CD14-positive monocyte (primary cell): Measurements from ENCODE around the gene CLCNKA. TPM values are rescaled to one million over a fixed set of nuclear protein-coding genes. Genes with fewer than 3 reads are reported as not detected.

Source experiments
- DNase-seq, 3 donors: peaks; one replicate each; pipeline ENCODE4 v3.0.0-alpha.2; 2011 to 2022
- H2AFZ ChIP-seq: 2 replicates; pipeline ENCODE4 v1.6.0; 2012; ENCODE audit warnings: mild to moderate bottlenecking, low read depth, low read length, inconsistent platforms; ENCODE audit not compliant: insufficient read depth, poor library complexity, severe bottlenecking
- H3K27ac ChIP-seq, 2 donors: 1 replicate in 1 of 2; 2 replicates in 1 of 2; pipeline ENCODE4 v1.5.1; 2012 to 2013; ENCODE audit warnings: low read length in 2 of 2, control low read depth in 1 of 2, inconsistent platforms in 1 of 2, low read depth in 1 of 2, mild to moderate bottlenecking in 1 of 2
- H3K27me3 ChIP-seq, 2 donors: one replicate each; pipeline versions ENCODE4 v1.6.0 to v1.6.1; 2011 to 2013; ENCODE audit warnings: low read length in 2 of 2; ENCODE audit not compliant: control insufficient read depth in 2 of 2, insufficient read depth in 2 of 2
- H3K36me3 ChIP-seq, 2 donors: replicated peaks in 1 of 2; 1 replicate in 1 of 2; 2 replicates in 1 of 2; pipeline versions ENCODE4 v1.5.1 to v1.6.1; 2012 to 2013; ENCODE audit warnings: low read length in 2 of 2, control low read depth in 1 of 2, inconsistent platforms in 1 of 2, mild to moderate bottlenecking in 1 of 2; ENCODE audit not compliant: insufficient read depth in 2 of 2, control insufficient read depth in 1 of 2
- H3K4me1 ChIP-seq, 2 donors: 1 replicate in 1 of 2; 2 replicates in 1 of 2; pipeline versions ENCODE4 v1.5.1 to v1.6.1; 2012 to 2013; ENCODE audit warnings: low read length in 2 of 2, control low read depth in 1 of 2, inconsistent platforms in 1 of 2, mild to moderate bottlenecking in 1 of 2, moderate library complexity in 1 of 2; ENCODE audit not compliant: insufficient read depth in 2 of 2, control insufficient read depth in 1 of 2
- H3K4me2 ChIP-seq: replicated peaks from 2 replicates; pipeline ENCODE3; 2012; ENCODE audit warnings: low read length, moderate library complexity, mild to moderate bottlenecking; ENCODE audit not compliant: poor library complexity, severe bottlenecking; ENCODE audit errors: extremely low read depth
- H3K4me3 ChIP-seq, 3 experiments: fragments of 200-600 bp in 1 of 3; sonication (generic) in 1 of 3; replicated peaks in 1 of 3; 1 replicate in 2 of 3; 2 replicates in 1 of 3; pipeline ENCODE4 v1.5.1; 2011 to 2013; ENCODE audit warnings: low read length in 3 of 3, mild to moderate bottlenecking in 3 of 3, control low read depth in 2 of 3, low read depth in 2 of 3, inconsistent platforms in 1 of 3, moderate library complexity in 1 of 3
- H3K79me2 ChIP-seq: 2 replicates; pipeline ENCODE4 v1.6.0; 2012; ENCODE audit warnings: mild to moderate bottlenecking, control low read depth, inconsistent platforms, low read length, moderate library complexity; ENCODE audit not compliant: insufficient read depth
- H3K9ac ChIP-seq: 2 replicates; pipeline ENCODE4 v1.6.0; 2017; ENCODE audit warnings: low read length, mild to moderate bottlenecking; ENCODE audit not compliant: insufficient read depth, poor library complexity, severe bottlenecking
- H3K9me3 ChIP-seq, 2 donors: replicated peaks in 1 of 2; 1 replicate in 1 of 2; 2 replicates in 1 of 2; pipeline versions ENCODE4 v1.5.1 to v1.6.1; 2012 to 2013; ENCODE audit warnings: low read length in 2 of 2, control low read depth in 1 of 2; ENCODE audit not compliant: control insufficient read depth in 1 of 2, insufficient read depth in 1 of 2
- H4K20me1 ChIP-seq: 2 replicates; pipeline ENCODE4 v1.6.0; 2012; ENCODE audit warnings: mild to moderate bottlenecking, low read length, control low read depth, moderate library complexity; ENCODE audit not compliant: insufficient read depth
- H3K27ac Mint-ChIP-seq, 7 donors: one replicate each; pipeline ENCODE4 v1.8.0; 2020; ENCODE audit warnings: mild to moderate bottlenecking in 7 of 7, mixed read lengths in 7 of 7, moderate library complexity in 6 of 7, inconsistent platforms in 2 of 7
- H3K27me3 Mint-ChIP-seq, 3 donors: one replicate each; pipeline ENCODE4 v1.8.0; 2021 to 2022; ENCODE audit warnings: low read depth in 3 of 3, mild to moderate bottlenecking in 3 of 3, mixed read lengths in 3 of 3, moderate library complexity in 3 of 3, inconsistent platforms in 1 of 3
- H3K36me3 Mint-ChIP-seq, 2 donors: one replicate each; pipeline ENCODE4 v1.8.0; 2020; ENCODE audit warnings: mixed read lengths in 2 of 2, inconsistent platforms in 1 of 2, mild to moderate bottlenecking in 1 of 2
- H3K4me1 Mint-ChIP-seq: one replicate; pipeline ENCODE4 v1.8.0; 2020; ENCODE audit warnings: mild to moderate bottlenecking, mixed read lengths
- H3K4me3 Mint-ChIP-seq, 2 donors: one replicate each; pipeline ENCODE4 v1.8.0; 2020; ENCODE audit warnings: mild to moderate bottlenecking in 2 of 2, mixed read lengths in 2 of 2, moderate library complexity in 1 of 2
- H3K9me3 Mint-ChIP-seq, 7 donors: one replicate each; pipeline ENCODE4 v1.8.0; 2020 to 2022; ENCODE audit warnings: mixed read lengths in 7 of 7, mild to moderate bottlenecking in 6 of 7, moderate library complexity in 6 of 7, inconsistent platforms in 2 of 7
- CTCF ChIP-seq: fragments of 200-600 bp; IDR thresholded peaks from one replicate; pipeline ENCODE4 v1.8.0; 2022; ENCODE audit warnings: antibody characterized with exemption, mild to moderate bottlenecking
- WGBS: methylation state at CpG from one replicate; pipeline ENCODE4 v1.1.5; 2013; ENCODE audit warnings: missing lambda C conversion rate; ENCODE audit not compliant: insufficient coverage; 5-methylcytosine and 5-hydroxymethylcytosine counted together
- intact Hi-C, 2 donors: fragments of 100-400 bp; cut with micrococcal nuclease; formaldehyde crosslinking; loops; one replicate each; pipeline versions ENCODE4 v1.15.0 to v1.15.1; 2023
- polyA plus RNA-seq, 3 donors: library from polyadenylated mRNA; depleted of rRNA in 1 of 3; unstranded in 2 of 3; stranded (reverse) in 1 of 3; fragments of 300-500 nt in 2 of 3; fragments of >200 nt in 1 of 3; fragmentation: Illumina TruSeq in 2 of 3; gene quantifications; 1 replicate in 2 of 3; 2 replicates in 1 of 3; pipeline ENCODE4 v1.2.3, GENCODE V29; 2012 to 2021

CLCNKA gene
- polyA plus RNA-seq, 3 donors = 0.07 TPM; not detected in 2

GRCh38 chr1:16009030-16009460, 12.8 kb upstream of the CLCNKA start:
- Histone ChIP-seq H3K79me2 (no peaks in the 10 kb centered on the region), H3K9ac (no peak overlapping the region), H4K20me1 (no peaks in the 10 kb centered on the region), H2AFZ (no peak overlapping the region), H3K9me3 (no peaks in the 10 kb centered on the region), H3K27me3 (no peaks in the 10 kb centered on the region), H3K36me3 (no peaks in the 10 kb centered on the region), H3K4me2 (no peak overlapping the region), H3K4me3 (no peak overlapping the region), H3K27ac (no peak overlapping the region), H3K4me1 (peaks cover 13 to 15% of the 10 kb centered on the region in 2 donors)
- Mint-ChIP-seq H3K9me3 (no peaks in the 10 kb centered on the region), H3K27ac (no peak overlapping the region), H3K27me3 (peaks cover 6 to 11% (median 6%) of the 10 kb centered on the region in 3 donors), H3K4me3 (no peak overlapping the region), H3K36me3 (no peaks in the 10 kb centered on the region), H3K4me1 (peaks cover 9% of the 10 kb centered on the region)
- peak; percentile 99 for TF ChIP-seq CTCF
- 7% methylated on average over 3 of the region's 4 CpGs for WGBS
- intact Hi-C loops = loop anchor here (2.0 to 10.0 kb wide), 3 partner anchors 24 to 176 kb away; no protein-coding TSS in a partner anchor
- DNase-seq = peak; percentile 49 to 70 (median 65)

GRCh38 chr1:16009678-16010077, 12.2 kb upstream of the CLCNKA start:
- 94% methylated on average over 11 of the region's 11 CpGs for WGBS
- H3K9ac ChIP-seq = no peak overlapping the region
- intact Hi-C loops = loop anchor here (2.0 to 10.0 kb wide), 3 partner anchors 23 to 175 kb away; no protein-coding TSS in a partner anchor
- H3K4me1 ChIP-seq = peaks cover 13 to 15% of the 10 kb centered on the region in 2 donors
- no peaks in the 10 kb centered on the region for H4K20me1 ChIP-seq
- Mint-ChIP-seq H3K4me1 (peaks cover 9% of the 10 kb centered on the region), H3K4me3 (no peak overlapping the region), H3K36me3 (no peaks in the 10 kb centered on the region), H3K27me3 (peaks cover 6 to 11% (median 9%) of the 10 kb centered on the region in 3 donors), H3K27ac (peak overlapping the region in 1 of 7 donors; percentile 4), H3K9me3 (no peaks in the 10 kb centered on the region)
- H3K4me2 ChIP-seq = no peak overlapping the region
- no peaks in the 10 kb centered on the region for H3K9me3 ChIP-seq
- H3K27ac ChIP-seq = no peak overlapping the region
- TF ChIP-seq CTCF = no peak
- H2AFZ ChIP-seq = no peak overlapping the region
- no peaks in the 10 kb centered on the region for H3K36me3 ChIP-seq
- H3K27me3 ChIP-seq = no peaks in the 10 kb centered on the region
- DNase-seq = no peak
- H3K4me3 ChIP-seq = no peak overlapping the region
- H3K79me2 ChIP-seq = no peaks in the 10 kb centered on the region
